HG03060 (cell line): ENCODE measurements around the gene NHERF2.

ENCODE experiments used
- ATAC-seq: cut with Tn5 transposase; IDR thresholded peaks from one replicate; pipeline ENCODE4 v1.9.1; 2021; ENCODE audit warnings: low read depth, moderate number of reproducible peaks; ENCODE audit not compliant: unreplicated experiment

NHERF2 gene

DNA sequence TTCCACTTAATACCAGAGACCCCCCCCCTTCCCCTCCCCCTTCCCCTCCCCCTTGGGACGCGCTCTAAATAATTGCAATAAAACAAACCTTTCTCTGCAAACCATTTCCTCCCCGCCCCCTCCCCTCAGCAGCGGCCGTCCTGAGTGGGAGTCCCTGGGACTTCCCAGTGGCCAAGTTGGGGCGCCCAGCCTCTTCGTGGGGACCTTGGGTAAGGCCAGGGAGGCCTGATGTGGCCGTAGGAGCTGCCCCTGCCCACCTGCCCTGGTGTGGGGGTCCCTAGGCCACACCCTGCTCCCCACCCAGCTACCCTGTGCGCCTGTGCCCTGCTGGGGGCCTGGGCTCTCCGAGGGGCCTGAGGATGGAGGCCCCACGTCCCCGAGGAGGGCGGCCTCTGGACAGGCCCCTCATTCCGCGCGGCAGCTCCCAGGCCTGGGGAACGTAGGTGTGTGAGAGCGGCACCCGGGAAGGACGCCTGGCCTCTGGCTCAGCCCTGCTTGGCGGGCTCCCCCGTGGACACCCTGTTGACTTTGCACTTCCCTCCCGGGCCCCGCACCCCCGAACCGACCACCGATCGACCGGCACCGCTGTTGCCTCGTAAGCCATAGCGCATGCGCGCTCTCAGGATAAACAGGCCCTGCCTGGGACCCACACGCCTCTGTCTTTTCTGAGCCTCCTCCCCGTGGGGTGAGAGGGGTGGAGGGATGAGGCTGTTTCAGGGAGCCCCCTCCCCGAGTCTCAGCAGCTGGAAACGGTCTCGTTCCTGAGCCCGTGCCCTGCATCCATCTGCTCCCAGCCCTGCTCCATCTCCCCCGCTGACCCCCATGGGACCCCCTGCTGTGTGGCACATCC is 11.9 kb downstream of the NHERF2 start:
- ATAC-seq: no peak

DNA sequence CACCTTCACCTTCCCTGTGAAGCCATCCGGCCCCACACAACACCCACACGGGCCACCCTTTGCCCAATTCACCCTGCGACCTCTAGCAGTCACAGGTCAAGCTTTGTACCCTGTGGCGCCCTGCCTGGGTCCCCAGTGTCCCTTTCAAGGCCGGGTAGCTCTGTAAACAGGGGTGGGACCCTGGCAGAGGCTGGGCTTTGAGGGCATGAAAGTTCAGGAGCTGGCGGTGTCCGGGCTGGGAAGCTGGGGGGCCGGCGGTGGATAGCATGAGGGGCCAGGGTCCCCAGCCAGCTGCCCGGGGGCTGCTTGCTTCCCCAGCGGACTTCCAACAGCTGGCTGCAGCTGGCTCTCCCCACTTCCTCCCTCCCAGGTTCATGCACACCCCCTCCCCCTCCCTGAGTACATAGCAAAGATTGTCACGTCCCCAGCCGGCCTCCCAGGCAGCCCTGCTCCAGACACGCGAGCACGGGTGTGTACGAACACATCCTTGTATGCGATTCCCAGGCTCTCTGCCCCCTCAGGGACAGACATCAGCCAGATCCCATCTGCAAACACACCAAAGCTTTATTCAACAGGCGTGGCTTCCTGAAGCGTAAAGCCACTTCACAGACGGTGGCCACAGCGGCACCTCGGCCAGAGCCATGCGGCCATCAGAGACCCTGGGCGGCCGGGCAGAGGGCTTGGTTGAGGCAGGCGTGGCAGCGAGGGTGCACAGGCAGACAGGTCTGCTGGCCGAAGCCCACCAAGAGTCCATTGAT is 12.8 kb downstream of the NHERF2 start:
- no peak for ATAC-seq

DNA sequence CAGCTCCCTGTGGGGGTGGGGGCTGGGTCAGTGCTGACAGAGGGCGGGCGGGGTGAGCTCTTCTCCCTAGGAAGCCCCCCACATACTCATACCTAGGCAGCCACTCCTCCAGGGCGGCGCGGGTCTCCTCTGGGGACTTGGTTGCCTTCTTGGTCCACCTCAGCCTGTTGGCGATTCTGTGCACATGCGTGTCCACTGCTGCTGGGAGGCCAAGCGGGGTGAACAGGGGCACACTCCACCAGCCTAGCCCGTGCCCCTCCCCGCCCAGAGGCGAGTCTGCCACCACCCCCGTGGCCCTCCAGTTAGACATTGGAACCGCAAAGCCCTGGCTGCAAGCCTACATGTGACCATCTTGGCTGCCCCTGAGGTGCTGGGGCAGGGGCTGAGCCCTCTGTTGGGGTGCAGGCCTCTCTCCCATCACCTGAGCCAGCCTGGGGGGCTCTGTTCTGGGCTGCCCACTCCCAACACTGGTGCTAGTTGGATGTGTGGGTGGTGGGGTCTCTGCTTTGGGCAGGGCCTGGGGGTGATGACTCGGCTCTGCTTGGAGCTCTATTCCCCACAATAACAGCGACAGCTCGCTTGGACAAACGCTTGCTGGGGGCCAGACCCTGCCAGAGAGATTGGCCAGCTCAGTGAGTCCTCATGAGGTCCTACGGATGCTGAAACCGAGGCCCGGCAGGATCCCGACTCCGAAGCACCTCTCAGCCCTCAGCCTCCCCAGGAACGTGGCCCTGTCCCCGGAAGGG is 13.5 kb downstream of the NHERF2 start:
- ATAC-seq: no peak

DNA sequence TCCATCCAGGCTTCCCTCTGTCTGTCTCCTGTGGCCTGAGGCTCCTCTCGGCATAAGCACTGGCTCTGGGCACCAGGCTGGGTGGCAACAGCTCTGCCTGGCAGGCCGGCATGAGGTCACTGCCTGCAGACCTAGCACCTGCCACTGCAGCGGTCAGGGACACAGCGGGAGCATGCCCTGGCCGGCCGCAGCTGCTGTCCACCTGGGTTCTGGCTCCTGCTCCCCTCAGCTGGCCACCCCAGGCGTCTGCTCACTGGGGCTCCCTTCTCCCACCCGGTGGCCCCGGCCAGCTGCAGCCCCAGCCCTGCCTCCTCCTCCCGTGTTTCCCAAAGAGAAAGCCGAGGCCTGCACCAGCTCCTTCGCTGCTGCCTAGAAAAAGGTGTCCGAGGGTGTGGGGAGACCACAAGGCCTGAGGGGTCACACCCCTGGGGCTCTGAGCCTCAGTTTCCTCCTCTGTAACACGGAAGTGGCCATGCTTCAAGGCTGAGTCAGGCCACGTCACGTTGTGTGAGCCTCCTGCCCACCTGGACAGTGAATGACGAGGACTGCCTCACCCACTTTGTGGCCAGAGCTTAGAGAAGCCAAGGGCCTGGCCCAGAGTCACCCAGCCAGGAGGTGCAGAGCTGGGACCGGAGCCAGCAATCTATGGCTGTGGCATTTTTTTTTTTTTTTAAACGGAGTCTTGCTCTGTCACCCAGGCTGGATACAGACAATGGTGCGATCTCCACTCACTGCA is 14.3 kb downstream of the NHERF2 start:
- ATAC-seq: no peak

DNA sequence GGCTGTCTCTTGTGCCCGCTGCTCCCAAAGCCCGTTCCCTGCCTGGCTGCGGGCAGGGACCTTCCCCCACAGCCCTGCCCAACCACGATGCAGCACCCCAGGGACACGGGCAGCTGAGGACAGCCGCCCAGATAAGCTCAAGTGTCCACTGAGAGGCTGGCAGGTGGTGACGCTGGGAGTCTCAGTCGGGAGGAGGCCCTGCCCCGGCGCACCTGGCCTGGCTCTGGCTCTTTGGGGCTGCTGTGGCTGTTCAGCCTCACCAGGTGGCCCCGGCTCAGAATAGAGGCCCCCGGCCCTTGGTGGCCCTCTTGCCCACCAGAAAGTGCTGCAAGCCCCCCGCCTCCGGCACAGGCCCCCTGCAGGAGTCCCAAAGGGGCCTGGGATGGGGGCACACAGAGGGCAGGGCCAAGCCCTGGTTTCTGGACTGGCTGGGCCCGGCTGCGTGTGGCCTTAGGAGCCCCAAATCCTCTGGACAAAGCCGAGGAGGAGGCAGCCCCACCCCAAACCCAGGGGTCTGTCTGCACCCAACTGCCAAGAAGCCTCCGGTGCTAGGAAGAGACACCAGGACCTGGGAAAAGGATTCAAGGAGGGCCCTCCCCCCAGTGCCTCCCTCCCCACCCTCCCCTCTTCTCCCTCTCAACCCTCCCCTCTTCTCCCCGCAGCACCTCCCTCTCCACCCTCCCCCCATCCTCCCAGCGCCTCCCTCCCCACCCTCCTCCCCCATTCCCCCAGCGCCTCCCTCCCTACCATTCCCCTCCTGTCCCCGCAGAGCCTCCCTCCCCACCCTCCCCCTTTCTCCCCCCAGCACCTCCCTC is 15.7 kb downstream of the NHERF2 start:
- ATAC-seq: no peak

DNA sequence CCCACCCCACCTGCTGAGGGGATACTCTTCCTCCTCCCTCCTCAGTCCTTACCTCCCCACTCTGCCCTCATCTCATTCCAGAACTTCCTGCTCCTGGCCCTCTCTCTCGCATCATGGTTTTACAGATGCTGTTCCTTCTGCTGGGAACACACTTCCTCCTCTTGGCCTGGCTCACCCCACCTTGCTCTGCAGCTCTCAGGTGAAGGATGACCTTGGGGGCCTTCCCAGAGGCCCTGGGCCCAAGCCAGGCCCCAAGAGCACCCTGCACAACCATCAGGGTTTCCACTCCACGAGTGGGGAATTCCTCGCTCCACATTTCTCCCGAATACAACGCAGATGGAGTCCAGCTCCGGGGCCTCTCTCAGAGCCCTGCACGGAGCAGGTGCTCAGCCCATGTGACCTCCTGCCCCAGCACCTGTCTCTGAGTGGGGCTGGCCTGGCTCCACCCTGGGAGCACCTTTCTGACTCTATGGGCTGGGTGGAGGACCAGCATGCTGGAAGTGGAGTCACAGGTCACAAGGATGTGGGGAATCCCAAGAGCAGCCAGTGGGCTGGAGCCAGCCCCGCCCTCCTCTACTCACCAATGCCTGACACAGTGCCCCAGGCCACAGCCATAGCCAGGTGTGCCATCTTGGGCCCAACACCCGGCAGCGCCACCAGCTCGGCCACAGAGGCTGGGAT is 16.4 kb downstream of the NHERF2 start:
- no peak for ATAC-seq

DNA sequence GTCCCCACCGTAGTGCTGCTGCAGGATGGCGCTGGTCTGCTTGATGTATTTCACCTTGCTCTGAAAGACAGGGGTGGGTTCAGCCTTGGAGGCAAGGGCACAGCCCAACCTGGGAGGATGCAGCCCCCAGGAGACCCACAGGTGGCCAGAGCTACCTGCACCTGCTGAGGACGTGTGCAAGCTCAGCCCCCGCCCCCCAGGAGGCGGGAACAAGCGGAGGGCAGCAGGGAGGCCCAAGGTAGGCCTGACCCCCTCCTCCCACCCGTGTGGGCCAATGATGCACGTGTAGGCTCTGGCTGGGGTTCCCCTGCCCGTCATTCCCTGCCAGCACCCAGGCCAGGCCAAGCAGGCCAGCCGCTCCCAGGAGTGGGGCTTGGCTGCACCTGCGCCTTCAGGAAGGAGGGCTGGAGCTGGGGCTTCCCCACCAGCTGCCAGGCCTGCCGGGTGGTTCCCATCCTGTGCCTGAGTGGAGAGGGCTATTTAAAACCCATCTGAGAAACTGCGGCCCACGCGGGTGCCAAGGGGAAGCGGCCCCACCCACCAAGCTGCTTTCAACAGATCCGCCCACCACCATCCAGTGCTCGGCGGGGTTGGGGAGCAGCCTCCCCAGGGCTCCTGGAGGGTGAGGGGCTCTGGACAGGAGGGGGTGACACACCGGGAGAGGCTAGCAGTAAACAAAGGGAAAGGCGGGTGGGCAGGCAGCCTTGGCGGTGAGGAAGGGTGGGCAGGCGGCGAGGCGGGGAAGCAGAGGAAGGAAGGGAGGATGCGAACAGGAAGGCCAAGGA is 17.2 kb downstream of the NHERF2 start:
- no peak for ATAC-seq

DNA sequence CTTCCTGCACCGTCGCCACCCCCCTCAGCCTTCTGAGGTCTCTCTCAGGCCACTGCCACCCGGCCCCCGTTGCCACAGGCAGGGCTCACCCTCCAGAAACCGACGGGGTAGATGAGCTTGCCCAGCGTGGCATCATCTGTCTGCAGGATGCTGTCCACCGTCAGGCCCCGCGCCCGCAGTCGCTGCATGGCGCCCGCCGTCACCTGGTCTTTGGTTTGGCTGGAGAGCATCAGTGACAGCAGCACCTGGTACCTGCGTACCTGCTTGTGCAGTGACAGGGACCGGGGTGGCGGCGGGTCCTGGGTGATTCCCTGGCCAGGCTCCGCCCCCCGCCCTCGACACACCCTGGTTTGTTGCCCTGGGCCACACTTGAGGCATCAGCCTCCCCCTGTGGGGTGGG is 17.8 kb downstream of the NHERF2 start:
- no peak for ATAC-seq

DNA sequence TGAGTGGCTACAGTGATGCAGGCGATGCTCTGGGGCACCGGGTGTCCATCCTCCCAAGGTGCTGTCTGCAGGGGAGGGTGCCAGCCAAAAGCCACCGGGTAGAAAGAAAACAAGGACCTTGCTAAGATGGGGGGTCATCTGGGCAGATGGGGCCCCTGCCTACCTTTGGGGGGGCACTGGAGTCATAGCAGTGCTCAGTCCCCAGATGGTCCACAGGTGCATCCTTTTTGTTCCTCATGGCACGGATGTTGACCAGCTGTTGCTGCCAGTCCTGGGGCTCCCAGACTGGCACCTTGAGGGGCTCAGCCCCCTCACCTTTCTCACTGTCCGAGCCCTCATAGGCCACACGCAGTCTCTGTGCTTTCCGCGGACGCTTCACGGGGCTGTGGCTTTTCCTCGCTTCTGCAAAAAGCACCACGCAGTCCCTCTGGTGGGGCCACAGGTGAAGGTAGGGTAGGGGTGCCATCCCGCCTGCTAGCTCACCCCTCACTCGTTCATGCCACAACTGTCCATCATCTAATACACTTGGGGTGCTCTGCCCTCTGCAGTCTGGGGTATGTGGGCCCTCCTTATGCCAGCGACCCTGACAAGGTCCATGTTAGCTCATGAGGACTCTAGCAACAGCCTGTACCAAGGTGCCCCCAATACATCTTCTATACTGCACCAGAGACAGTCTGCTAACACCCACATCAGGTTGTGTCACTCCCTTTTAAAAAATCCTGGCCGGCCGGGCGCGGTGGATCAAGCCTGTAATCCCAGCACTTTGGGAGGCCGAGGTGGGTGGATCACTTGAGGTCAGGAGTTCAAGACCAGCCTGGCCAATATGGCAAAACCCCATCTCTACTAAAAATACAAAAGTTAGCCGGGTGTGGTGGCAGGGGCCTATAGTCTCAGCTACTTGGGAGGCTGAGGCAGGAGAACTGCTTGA is 19.5 kb downstream of the NHERF2 start:
- ATAC-seq: no peak

DNA sequence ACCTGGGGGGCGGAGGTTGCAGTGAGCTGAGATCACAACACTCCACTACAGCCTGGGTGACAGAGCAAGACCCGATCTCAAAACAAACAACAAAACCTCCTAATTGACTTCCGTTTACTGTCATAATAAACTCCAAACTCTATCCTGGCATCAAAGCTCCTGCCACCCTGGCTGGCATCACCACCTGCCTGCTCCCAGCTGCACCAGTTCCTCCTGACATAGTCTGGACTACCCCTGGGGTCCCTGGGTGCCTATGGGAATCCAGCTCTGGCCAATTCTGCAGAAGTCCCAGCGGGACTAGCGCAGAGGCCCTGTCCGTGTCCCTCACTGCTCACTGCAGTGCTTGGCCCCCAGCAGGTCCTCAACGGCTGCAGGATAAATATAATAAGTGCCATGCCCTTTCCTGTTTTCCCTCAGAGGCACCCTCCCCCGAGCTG is 20.2 kb downstream of the NHERF2 start:
- no peak for ATAC-seq

DNA sequence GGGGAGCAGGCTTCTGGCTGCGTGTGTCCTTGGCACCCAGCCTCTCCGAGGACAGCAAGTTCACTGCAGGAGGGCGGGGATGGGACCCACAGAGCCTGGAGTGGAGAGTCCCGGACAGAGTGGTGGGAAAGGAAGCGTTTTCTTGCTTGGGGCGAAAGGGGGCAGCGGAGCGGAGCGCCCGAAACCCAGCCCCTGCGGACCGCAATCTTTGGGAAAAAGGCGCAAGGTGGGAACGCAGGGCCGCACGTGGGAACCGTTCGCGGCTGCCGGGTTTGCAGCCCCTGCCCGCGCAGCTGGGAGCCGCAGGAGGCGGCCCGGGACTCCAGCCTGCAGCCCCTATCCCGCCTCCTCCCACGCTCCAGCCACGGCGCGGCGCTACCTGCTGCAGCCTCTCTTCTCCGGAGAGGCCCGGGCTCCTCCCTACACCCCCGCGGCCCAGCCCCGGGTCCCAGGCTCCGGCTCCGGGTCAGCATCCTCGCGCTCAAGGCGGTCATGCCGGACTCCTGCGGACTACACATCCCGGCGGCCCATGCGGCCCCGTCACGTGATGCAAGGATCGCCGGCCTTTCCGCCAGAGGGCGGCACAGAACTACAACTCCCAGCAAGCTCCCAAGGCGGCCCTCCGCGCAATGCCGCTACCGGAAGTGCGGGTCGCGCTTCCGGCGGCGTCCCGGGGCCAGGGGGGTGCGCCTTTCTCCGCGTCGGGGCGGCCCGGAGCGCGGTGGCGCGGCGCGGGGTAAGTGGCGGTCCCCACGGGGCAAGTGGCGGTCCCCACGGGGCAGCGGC is 20.8 kb downstream of the NHERF2 start, which contains the start of the genes NTHL1 and TSC2:
Gene NTHL1 (minus strand): TSS at position 505 of the 786 bp plus-strand sequence. CDS start 11 bp downstream, at position 494.
Gene TSC2 (plus strand): TSS at position 656 of the 786 bp plus-strand sequence. CDS start 631 bp downstream, outside the sequence.
- peak; percentile 94 for ATAC-seq

DNA sequence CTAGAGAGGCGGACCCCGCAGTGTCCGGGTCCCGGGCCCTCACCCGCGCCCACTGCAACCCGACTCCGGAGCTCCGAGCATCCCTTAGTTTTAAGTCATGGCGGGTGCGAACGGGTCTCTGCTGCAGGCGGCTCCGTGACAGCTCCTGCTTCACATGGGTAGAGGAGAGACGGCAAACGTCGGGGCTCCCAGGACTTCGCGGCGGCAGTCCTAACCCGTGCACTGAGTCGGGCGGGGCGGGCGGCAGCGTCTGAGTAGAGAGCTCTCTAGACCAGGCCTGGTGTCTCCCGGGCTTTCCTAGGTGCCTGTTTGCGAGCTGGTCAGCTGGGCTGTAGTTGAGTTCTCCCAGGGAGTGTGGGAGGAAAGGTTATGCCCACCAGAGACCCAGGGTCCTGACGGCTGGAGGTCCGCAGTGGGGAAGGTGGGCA is 21.4 kb downstream of the NHERF2 start:
- ATAC-seq: no peak

DNA sequence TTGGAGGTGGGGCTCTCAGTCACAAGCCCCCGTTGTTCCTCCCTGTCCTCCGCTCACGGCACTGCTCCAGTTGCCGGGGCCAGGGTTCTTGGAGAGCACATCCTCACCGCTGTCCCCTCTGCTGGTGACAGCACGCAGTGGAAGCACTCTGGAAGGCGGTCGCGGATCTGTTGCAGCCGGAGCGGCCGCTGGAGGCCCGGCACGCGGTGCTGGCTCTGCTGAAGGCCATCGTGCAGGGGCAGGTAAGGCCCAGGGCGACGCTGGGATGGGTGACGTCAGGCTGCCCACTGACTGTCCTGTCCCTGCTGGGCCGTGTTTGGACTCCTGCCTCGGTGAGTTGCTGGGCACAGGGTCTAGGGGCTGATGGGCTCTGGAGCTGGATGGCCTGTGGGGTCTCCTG is 26.5 kb downstream of the NHERF2 start:
- ATAC-seq: no peak

DNA sequence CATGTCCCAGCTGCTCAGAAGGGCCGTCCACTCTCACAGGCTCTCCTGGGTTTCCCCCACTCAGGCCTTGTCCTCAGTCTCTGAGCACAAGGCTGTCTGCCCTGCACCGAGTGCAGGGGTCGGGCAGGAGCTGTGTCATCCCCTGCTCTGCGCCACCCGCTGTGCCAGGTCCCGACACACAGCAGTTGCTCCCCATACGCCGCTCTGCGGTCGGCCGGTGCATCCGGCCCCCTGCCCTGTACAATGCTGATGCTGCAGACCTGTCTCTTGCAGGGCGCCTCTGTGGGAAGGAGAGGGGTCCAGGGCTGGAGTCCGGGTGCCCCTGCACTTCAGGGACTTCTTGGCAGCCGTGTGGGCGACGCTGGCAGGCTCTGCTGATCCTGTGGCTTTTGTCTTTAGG is 27.2 kb downstream of the NHERF2 start:
- no peak for ATAC-seq

DNA sequence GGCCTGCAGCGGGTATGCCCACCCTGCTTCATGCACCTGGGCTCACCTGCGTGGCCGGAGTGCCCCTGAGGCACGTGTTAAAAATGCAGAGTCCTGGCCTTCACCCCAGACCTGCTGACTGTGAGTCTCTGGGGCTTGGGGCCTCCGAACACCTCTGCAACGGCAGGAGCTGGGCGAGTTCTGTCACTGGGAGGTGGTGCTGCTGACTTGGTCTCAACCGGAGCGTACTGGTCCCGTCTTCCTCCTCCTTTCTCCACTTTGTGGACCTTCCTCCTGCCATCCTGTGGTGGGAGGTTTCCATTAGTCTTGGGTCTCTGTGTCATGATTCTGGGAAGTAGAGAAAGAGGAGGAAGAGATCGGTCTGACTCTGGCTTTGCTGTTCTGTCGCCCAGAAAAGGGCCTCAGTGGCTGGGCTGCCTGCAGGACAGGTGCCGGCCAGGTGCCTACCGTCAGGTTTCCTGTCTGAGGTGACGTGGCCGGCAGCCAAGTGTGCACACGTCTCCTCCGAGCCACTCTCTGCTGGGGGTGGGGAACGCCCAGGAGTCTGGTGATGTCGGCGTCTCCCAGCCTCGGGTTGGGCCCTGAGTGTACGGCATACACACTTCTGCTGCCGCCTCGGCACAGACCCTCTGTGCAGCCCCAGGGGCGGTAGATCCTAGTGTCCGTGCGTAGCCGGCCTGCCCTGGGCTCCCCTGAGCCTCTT is 28.0 kb downstream of the NHERF2 start:
- no peak for ATAC-seq

DNA sequence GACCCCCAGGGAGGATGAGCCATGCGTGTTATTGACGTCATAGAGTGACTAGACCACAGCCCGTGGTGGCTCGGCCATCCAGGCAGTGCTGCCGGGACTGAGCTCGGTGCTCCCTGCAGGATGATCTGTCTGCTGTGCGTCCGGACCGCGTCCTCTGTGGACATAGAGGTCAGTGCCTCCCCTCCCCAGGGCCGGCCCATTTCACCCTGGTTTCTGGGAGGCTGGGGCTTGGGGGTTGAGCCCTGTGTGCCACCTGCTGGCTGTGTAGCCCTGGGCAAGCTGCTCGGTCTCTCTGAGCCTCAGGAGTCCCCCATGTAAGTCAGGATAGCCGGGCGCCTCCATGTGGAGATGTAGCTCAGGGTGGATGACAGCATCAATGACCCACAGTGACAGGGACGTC is 29.4 kb downstream of the NHERF2 start:
- ATAC-seq: no peak
